K562 (cell line): ENCODE measurements around the gene CLNK. TPM values are rescaled to one million over a fixed set of nuclear protein-coding genes. Genes with fewer than 3 reads are reported as not detected.

Experiments
- ATAC-seq: fragments of 200-7000 bp; cut with Tn5 transposase; 3 replicates; pipeline ENCODE4 v1.9.1; 2020; ENCODE audit warnings: moderate library complexity
- BruUV-seq: library from RNA; stranded (reverse); fragments of 400-500 nt; replicated peaks from 2 replicates; lab custom pipeline; 2021; lab: Mats Ljungman, UMichigan
- CTCF ChIA-PET: fragments of 300-600 bp; formaldehyde crosslinking; extraction: SDS; loops from one replicate; lab custom pipeline; 2021; ENCODE audit warnings: low intra/inter-chr PET ratio; lab: Yijun Ruan, JAX
- POLR2A ChIA-PET: fragments of 300-600, 350-650 bp; sonication (Branson Sonifier 250); formaldehyde crosslinking; extraction: SDS; loops from one replicate; lab custom pipeline; 2021; ENCODE audit warnings: antibody characterized with exemption, inconsistent platforms; lab: Yijun Ruan, JAX
- DNase-seq, 4 experiments: peaks; one replicate each; pipeline versions ENCODE4 v3.0.0 to v3.0.0-alpha.2; 2011 to 2018; ENCODE audit warnings: low spot score in 3 of 4, mixed read lengths in 3 of 4; ENCODE audit errors: extremely low read depth in 1 of 4
- FAIRE-seq: peaks from 2 replicates; lab custom pipeline; 2011; peaks lifted over from hg19 to GRCh38; lab: Jason Lieb, UNC
- H2AFZ ChIP-seq: 2 replicates; pipeline ENCODE4 v1.6.0; 2011; ENCODE audit warnings: low read depth, low read length, control low read depth, inconsistent platforms
- H3K27ac ChIP-seq: fragments of 200-600 bp; 3 replicates; pipeline ENCODE4 v1.8.0; 2011; ENCODE audit warnings: low read depth, mild to moderate bottlenecking, control low read depth, inconsistent platforms, low read length, moderate library complexity, mixed read lengths; ENCODE audit errors: extremely low read depth
- H3K27me3 ChIP-seq, 2 experiments: fragments of 300-600 bp in 1 of 2; 2 replicates in 1 of 2; 3 replicates in 1 of 2; pipeline versions ENCODE4 v1.6.0 to v1.8.0; 2011; ENCODE audit warnings: inconsistent platforms in 2 of 2, low read length in 2 of 2, mild to moderate bottlenecking in 1 of 2, mixed read lengths in 1 of 2, moderate library complexity in 1 of 2; ENCODE audit not compliant: control insufficient read depth in 2 of 2, insufficient read depth in 2 of 2
- H3K36me3 ChIP-seq: fragments of 300-600 bp; 3 replicates; pipeline ENCODE4 v1.8.0; 2011; ENCODE audit warnings: mild to moderate bottlenecking, low read length, inconsistent platforms; ENCODE audit not compliant: control insufficient read depth, insufficient read depth
- H3K4me1 ChIP-seq, 2 experiments: fragments of 200-600 bp in 1 of 2; replicated peaks in 1 of 2; 2 replicates in 1 of 2; 3 replicates in 1 of 2; pipeline versions ENCODE4 v1.5.1 to v1.8.0; 2011; ENCODE audit warnings: inconsistent platforms in 2 of 2, low read length in 2 of 2, mild to moderate bottlenecking in 1 of 2, mixed read lengths in 1 of 2, moderate library complexity in 1 of 2; ENCODE audit not compliant: control insufficient read depth in 2 of 2, insufficient read depth in 2 of 2
- H3K4me2 ChIP-seq: 2 replicates; pipeline ENCODE4 v1.6.1; 2011; ENCODE audit warnings: low read length, control low read depth, inconsistent platforms, mixed read lengths; ENCODE audit not compliant: insufficient read depth
- H3K4me3 ChIP-seq: fragments of 200-600 bp; sonication (generic), shearing (Covaris generic); 2 replicates; pipeline ENCODE4 v1.5.1; 2016; ENCODE audit warnings: control low read depth, inconsistent platforms
- H3K79me2 ChIP-seq: fragments of 200-600 bp; 3 replicates; pipeline ENCODE4 v1.8.0; 2011; ENCODE audit warnings: low read length, inconsistent platforms; ENCODE audit not compliant: control insufficient read depth, insufficient read depth
- H3K9ac ChIP-seq, 2 experiments: 2 replicates each; pipeline versions ENCODE4 v1.6.0 to v1.6.1; 2011; ENCODE audit warnings: low read depth in 2 of 2, low read length in 2 of 2, control low read depth in 1 of 2, inconsistent platforms in 1 of 2, mild to moderate bottlenecking in 1 of 2, mixed read lengths in 1 of 2; ENCODE audit not compliant: insufficient read depth in 1 of 2
- H3K9me1 ChIP-seq: one replicate; pipeline ENCODE4 v1.6.0; 2011; ENCODE audit warnings: inconsistent platforms, mild to moderate bottlenecking, low read length, moderate library complexity; ENCODE audit not compliant: control insufficient read depth, insufficient read depth
- H3K9me3 ChIP-seq: replicated peaks from 2 replicates; pipeline ENCODE4 v1.5.1; 2011; ENCODE audit warnings: low read depth, low read length, inconsistent platforms; ENCODE audit not compliant: control insufficient read depth, insufficient read depth
- H4K20me1 ChIP-seq: replicated peaks from 2 replicates; pipeline ENCODE4 v1.6.1; 2011; ENCODE audit warnings: low read length, inconsistent platforms, mixed read lengths; ENCODE audit not compliant: control insufficient read depth, insufficient read depth
- CBX5 ChIP-seq: IDR thresholded peaks from 2 replicates; pipeline ENCODE4 v1.6.1; 2014; ENCODE audit warnings: low read depth, borderline replicate concordance
- FUS ChIP-seq: fragments of 200-400 bp; formaldehyde crosslinking; optimal IDR thresholded peaks from 2 replicates; pipeline ENCODE3; 2017; ENCODE audit warnings: low read depth, low read length
- GABPA ChIP-seq: fragments of 200-800 bp; sonication (Bioruptor generic); conservative IDR thresholded peaks from 2 replicates; pipeline ENCODE4 v1.6.1; 2016; ENCODE audit warnings: low read depth, missing genetic modification characterization, missing compliant biosample characterization
- HNRNPLL ChIP-seq: fragments of 200-400 bp; formaldehyde crosslinking; IDR thresholded peaks from 2 replicates; pipeline ENCODE4 v1.6.1; 2017; ENCODE audit warnings: low read length, low read depth, mild to moderate bottlenecking; ENCODE audit not compliant: poor library complexity, severe bottlenecking
- HNRNPUL1 ChIP-seq: fragments of 200-400 bp; formaldehyde crosslinking; IDR thresholded peaks from 2 replicates; pipeline ENCODE4 v1.6.1; 2017; ENCODE audit warnings: low read length
- NCOA2 ChIP-seq, 2 experiments: fragments of 450-650 bp; IDR thresholded peaks; 2 replicates each; pipeline ENCODE4 v1.6.1; 2018; ENCODE audit warnings: mild to moderate bottlenecking in 2 of 2, moderate library complexity in 1 of 2; ENCODE audit not compliant: partially characterized antibody in 2 of 2
- PCBP1 ChIP-seq: fragments of 200-400 bp; formaldehyde crosslinking; IDR thresholded peaks from 2 replicates; pipeline ENCODE4 v1.6.1; 2018; ENCODE audit warnings: mild to moderate bottlenecking, low read depth, low read length; ENCODE audit not compliant: poor library complexity, severe bottlenecking
- SMARCA4 ChIP-seq: fragments of 450-650 bp; IDR thresholded peaks from 2 replicates; pipeline ENCODE4 v1.6.1; 2016
- STAT6 ChIP-seq: sonication (generic); formaldehyde crosslinking; IDR thresholded peaks from 2 replicates; pipeline ENCODE4 v1.8.1; 2023; ENCODE audit warnings: mild to moderate bottlenecking, missing genetic modification reagents
- ZNF146 ChIP-seq: IDR thresholded peaks from one replicate; pipeline ENCODE4 v1.6.1; 2018; ENCODE audit warnings: missing compliant biosample characterization; ENCODE audit not compliant: unreplicated experiment
- ZNF239 ChIP-seq: fragments of 250-450 bp; sonication (Bioruptor Pico); IDR thresholded peaks from 2 replicates; pipeline ENCODE4 v1.4.0; 2020; ENCODE audit warnings: mild to moderate bottlenecking
- ZNF311 ChIP-seq: fragments of 250-450 bp; sonication (Bioruptor Pico); IDR thresholded peaks from 2 replicates; pipeline ENCODE4 v1.4.0; 2020; ENCODE audit warnings: mild to moderate bottlenecking, moderate library complexity
- ZNF384 ChIP-seq: IDR thresholded peaks from 2 replicates; pipeline ENCODE4 v1.6.1; 2012; ENCODE audit warnings: low read depth, low read length, improper control_type of control experiment
- ZNF444 ChIP-seq: fragments of 250-450 bp; sonication (Bioruptor Pico); IDR thresholded peaks from 2 replicates; pipeline ENCODE4 v1.4.0; 2020; ENCODE audit warnings: mild to moderate bottlenecking, moderate library complexity
- ZNF445 ChIP-seq: fragments of 250-450 bp; sonication (Bioruptor Pico); IDR thresholded peaks from 2 replicates; pipeline ENCODE4 v1.4.0; 2020; ENCODE audit warnings: low read depth, mild to moderate bottlenecking, moderate library complexity
- WGBS: fragments of 100-300 bp; shearing (Covaris generic); methylation state at CpG from one replicate; pipeline ENCODE4 v1.1.6; 2016; ENCODE audit warnings: low coverage, mixed read lengths; ENCODE audit not compliant: insufficient coverage; ENCODE audit errors: missing lambda C conversion rate; 5-methylcytosine and 5-hydroxymethylcytosine counted together
- in situ Hi-C: fragments of 300-500 bp; cut with MboI; formaldehyde crosslinking; loops from 4 replicates; pipeline ENCODE4 v1.15.0; 2018; ENCODE audit warnings: inconsistent platforms, mixed read lengths
- intact Hi-C: fragments of 100-400 bp; cut with micrococcal nuclease; formaldehyde crosslinking; loops from 2 replicates; pipeline ENCODE4 v1.14.2; 2022
- polyA plus RNA-seq, 8 experiments: library from polyadenylated mRNA; depleted of rRNA in 4 of 8; stranded (reverse) in 5 of 8; unstranded in 3 of 8; fragments of >200 nt; fragmentation: Nextera tagmentation in 2 of 8; fragmentation: Illumina TruSeq in 1 of 8; extraction: Ambion mirVana in 2 of 8; extraction: Trizol in 1 of 8; gene quantifications; 2 replicates each; pipeline versions ENCODE4 v1.2.1 to v1.2.3, GENCODE V29; 2011 to 2014; ENCODE audit warnings: inconsistent platforms in 1 of 8, missing spikeins in 1 of 8
- total RNA-seq, 7 experiments: library from RNA; depleted of rRNA in 6 of 7; stranded (reverse); fragments of >200 nt in 6 of 7; fragmentation: Illumina TruSeq in 2 of 7; extraction: Trizol in 2 of 7; gene quantifications; 2 replicates each; pipeline versions ENCODE4 v1.2.1 to v1.2.3, GENCODE V29; 2011 to 2021; ENCODE audit warnings: low replicate concordance in 1 of 7
- TF ChIP-seq, protein P1 (sequence below): sonication (generic); formaldehyde crosslinking; IDR thresholded peaks from 2 replicates; pipeline ENCODE4 v1.8.1; 2022; ENCODE audit warnings: missing genetic modification reagents
- TF ChIP-seq, protein P2 (sequence below): fragments of 450-650 bp; formaldehyde crosslinking; IDR thresholded peaks from 2 replicates; pipeline ENCODE4 v1.4.0; 2022; ENCODE audit warnings: mild to moderate bottlenecking, moderate library complexity

Gene CLNK
- total and polyA plus RNA-seq, 9 of the 15 experiments (the other 6 are each of a cell fraction or from before 2014, with no cell fraction given) = not detected

- no peak overlapping the region for H3K4me3 ChIP-seq
- in situ Hi-C loops = no loop called here
- DNase-seq = no peak
- H3K4me2 ChIP-seq = no peak overlapping the region
- H3K9me3 ChIP-seq = no peaks in the 10 kb centered on the region
- CTCF ChIA-PET = no interaction called here
- no peak for TF ChIP-seq ZNF311 (CRISPR knock-in tag)
- TF ChIP-seq, protein P1, sequence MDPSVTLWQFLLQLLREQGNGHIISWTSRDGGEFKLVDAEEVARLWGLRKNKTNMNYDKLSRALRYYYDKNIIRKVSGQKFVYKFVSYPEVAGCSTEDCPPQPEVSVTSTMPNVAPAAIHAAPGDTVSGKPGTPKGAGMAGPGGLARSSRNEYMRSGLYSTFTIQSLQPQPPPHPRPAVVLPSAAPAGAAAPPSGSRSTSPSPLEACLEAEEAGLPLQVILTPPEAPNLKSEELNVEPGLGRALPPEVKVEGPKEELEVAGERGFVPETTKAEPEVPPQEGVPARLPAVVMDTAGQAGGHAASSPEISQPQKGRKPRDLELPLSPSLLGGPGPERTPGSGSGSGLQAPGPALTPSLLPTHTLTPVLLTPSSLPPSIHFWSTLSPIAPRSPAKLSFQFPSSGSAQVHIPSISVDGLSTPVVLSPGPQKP (CRISPR knock-in tag) = no peak
- TF ChIP-seq ZNF146 (CRISPR knock-in tag) = no peak
- TF ChIP-seq CBX5 = no peak
- no peak for TF ChIP-seq ZNF444
- TF ChIP-seq SMARCA4 = no peak
- no peak for TF ChIP-seq HNRNPUL1
- no peak for TF ChIP-seq NCOA2 (IDR thresholded peaks at IDR 0.05; ENCODE audit: partially characterized antibody in 2 of 2)
- no peak for TF ChIP-seq FUS
- TF ChIP-seq PCBP1 = no peak
- no peak for TF ChIP-seq ZNF239 (CRISPR knock-in tag)
- TF ChIP-seq STAT6 = no peak
- TF ChIP-seq GABPA = no peak
- TF ChIP-seq HNRNPLL = no peak
- no peak for TF ChIP-seq ZNF384
- TF ChIP-seq, protein P2, sequence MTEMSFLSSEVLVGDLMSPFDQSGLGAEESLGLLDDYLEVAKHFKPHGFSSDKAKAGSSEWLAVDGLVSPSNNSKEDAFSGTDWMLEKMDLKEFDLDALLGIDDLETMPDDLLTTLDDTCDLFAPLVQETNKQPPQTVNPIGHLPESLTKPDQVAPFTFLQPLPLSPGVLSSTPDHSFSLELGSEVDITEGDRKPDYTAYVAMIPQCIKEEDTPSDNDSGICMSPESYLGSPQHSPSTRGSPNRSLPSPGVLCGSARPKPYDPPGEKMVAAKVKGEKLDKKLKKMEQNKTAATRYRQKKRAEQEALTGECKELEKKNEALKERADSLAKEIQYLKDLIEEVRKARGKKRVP (CRISPR knock-in tag) = no peak
- no peak for TF ChIP-seq ZNF445 (CRISPR knock-in tag)
- no peak for ATAC-seq
- H3K4me1 ChIP-seq = no peaks in the 10 kb centered on the region
- H3K27me3 ChIP-seq = no peaks in the 10 kb centered on the region
- intact Hi-C loops = no loop called here
- no peaks in the 10 kb centered on the region for H4K20me1 ChIP-seq
- no peak overlapping the region for H3K27ac ChIP-seq
- H3K36me3 ChIP-seq = no peaks in the 10 kb centered on the region
- FAIRE-seq = no peak
- BruUV-seq = no TSS peak
- no peaks in the 10 kb centered on the region for H3K9me1 ChIP-seq
- H2AFZ ChIP-seq = no peak overlapping the region
- H3K79me2 ChIP-seq = no peaks in the 10 kb centered on the region
- POLR2A ChIA-PET = no interaction called here
- 0% methylated on average over 4 of the region's 4 CpGs for WGBS
- H3K9ac ChIP-seq = no peak overlapping the region
These were observed 46.6 kb upstream of the CLNK start for GRCh38 chr4:10731162-10731561.
